Prostate gland (tissue), 2 donors: ENCODE data around the gene CAPNS1.

Experiments used
- POLR2A ChIP-seq: fragments of 450-650 bp; IDR thresholded peaks from one replicate; pipeline ENCODE4 v1.6.1; 2016; ENCODE audit warnings: antibody characterized with exemption, mild to moderate bottlenecking
- POLR2AphosphoS5 ChIP-seq: sonication (generic); formaldehyde crosslinking; IDR thresholded peaks from one replicate; pipeline ENCODE4 v1.6.1; 2017; ENCODE audit warnings: antibody characterized with exemption
- TF ChIP-seq, protein P1 (sequence below), 4 experiments: fragments of 200-600 bp in 2 of 4; fragments of 450-650 bp in 2 of 4; sonication (generic) in 2 of 4; IDR thresholded peaks; 1 replicate in 3 of 4; 2 replicates in 1 of 4; pipeline ENCODE4 v1.5.1; 2016 to 2019; ENCODE audit warnings: antibody characterized with exemption in 4 of 4, mild to moderate bottlenecking in 2 of 4, moderate library complexity in 2 of 4

DNA sequence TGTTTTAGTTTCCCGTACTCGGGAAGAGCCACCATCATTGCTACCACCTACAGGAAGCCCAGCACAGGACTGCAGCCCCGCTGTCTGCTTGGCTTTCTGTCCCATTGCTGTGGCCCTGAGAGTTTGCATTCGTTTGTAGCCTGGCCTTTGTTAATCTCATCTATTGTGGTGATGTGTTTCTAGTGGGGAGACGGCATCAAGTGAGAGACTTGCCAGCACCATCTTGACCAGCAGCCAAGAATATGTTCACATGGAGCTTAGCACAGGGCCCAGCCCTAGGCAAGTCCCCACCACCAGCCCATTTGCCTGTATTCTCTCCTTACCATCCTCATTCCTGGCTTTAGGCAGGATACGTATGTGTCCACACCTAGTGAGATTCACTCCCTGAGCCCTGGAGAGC lies 46.2 kb upstream of the CAPNS1 start:
- TF ChIP-seq, protein P1, sequence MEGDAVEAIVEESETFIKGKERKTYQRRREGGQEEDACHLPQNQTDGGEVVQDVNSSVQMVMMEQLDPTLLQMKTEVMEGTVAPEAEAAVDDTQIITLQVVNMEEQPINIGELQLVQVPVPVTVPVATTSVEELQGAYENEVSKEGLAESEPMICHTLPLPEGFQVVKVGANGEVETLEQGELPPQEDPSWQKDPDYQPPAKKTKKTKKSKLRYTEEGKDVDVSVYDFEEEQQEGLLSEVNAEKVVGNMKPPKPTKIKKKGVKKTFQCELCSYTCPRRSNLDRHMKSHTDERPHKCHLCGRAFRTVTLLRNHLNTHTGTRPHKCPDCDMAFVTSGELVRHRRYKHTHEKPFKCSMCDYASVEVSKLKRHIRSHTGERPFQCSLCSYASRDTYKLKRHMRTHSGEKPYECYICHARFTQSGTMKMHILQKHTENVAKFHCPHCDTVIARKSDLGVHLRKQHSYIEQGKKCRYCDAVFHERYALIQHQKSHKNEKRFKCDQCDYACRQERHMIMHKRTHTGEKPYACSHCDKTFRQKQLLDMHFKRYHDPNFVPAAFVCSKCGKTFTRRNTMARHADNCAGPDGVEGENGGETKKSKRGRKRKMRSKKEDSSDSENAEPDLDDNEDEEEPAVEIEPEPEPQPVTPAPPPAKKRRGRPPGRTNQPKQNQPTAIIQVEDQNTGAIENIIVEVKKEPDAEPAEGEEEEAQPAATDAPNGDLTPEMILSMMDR (IDR thresholded peaks at IDR 0.05): no peak
- TF ChIP-seq POLR2A (no peak), POLR2AphosphoS5 (no peak)
